ENCODE data around the gene ZNF101.
"Not testable (repeated sequence)": the region's sequence is repeated elsewhere in the genome, so short reads cannot be mapped to it uniquely, and the experiment has no call there.

The ZNF101 gene

GRCh38 chr19:19662344-19662743 is 6.3 kb upstream of the ZNF101 start:
- DNase-seq: no peak

GRCh38 chr19:19662871-19663255 is 5.8 kb upstream of the ZNF101 start:
- no peak for DNase-seq

DNA sequence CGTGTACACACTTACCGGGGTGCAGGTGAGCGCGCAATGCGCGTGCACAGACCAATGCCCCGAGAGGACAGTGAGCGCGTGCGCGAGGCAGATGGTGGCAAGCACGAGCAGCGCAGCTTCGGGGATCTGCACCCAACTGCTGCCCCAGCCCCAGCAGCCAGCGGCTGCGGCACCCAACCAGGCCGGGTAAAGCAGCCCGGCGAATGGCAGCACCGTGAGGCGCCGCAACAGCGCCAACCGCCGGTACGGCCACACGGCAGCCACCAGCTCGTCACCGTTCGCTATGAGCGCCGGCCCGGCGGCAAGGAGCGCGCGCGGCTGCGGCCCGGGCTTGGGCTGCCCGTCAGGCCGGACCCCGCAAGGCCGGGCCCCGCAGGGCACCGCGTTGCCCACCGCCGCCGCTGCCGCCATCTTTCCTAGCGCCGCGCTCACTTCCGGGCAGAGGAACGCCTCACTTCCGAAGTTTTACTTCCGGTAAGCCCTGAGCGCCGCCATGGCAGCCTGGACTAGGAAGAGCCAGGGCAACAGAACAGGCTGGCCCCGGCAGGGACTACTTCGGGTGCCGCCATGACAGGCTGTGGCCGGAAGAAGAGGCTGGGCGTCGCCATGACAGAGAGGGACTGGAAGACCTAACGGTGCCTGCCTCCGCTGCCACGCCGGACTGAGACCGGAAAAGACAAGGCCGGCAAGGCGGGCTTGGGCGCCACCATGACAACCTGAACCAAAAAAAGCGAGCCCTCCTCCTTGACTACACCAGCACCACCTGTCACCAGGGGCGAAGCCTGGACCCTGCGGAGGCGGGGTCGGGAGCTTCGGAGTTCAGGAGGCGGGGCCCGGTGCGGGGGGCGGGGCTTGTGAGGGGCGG is 5.2 kb upstream of the ZNF101 start, which contains the start of gene ATP13A1:
ATP13A1 (minus strand) TSS at position 421 of the 865 bp plus-strand sequence; CDS start at position 411, 10 bp downstream.
- DNase-seq: peak; percentile 96

- not testable (repeated sequence) for DNase-seq
These were observed 3.2 kb upstream of the ZNF101 start for GRCh38 chr19:19665420-19665948.

DNA sequence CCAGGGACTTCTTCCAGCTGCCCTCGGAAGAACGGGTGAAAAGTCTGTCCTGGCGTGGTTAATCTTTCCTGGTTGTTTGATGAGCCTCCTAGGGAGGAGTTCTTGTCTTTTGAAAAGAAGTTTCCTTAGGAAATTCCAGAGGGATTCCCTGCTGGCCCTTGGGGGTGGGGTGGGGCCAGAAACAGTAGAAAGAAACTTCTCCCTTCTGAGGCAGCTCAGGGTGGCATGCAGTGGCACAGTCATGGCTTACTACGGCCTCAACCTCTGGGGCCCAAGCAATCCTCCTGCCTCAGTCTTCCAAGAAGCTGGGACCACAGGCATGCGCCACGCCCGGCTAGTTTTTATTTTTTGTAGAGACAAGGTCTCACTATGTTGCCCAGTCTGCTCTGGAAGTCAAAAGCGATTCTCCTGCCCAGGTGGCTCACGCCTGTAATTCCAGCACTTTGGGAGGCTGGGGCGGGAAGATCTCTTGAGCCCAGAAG is 1.5 kb downstream of the ZNF101 start:
- no peak for DNase-seq

DNA sequence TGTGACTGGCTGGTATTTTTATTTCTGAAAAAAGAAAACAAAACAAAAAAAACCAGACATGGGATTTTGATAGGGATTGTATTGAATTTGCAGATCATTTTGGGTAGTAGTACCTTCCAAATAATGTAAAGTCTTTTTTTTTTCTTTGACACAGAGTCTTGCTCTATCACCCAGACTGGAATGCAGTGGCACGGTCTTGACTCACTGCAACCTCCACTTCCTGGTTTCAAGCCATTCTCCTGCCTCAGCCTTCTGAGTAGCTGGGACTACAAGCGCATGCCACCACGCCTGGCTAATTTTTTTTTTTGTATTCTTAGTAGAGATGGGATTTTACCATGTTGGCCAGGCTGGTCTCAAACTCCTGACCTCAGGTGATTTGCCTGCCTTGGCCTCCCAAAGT is 4.2 kb downstream of the ZNF101 start:
- DNase-seq: no peak

DNA sequence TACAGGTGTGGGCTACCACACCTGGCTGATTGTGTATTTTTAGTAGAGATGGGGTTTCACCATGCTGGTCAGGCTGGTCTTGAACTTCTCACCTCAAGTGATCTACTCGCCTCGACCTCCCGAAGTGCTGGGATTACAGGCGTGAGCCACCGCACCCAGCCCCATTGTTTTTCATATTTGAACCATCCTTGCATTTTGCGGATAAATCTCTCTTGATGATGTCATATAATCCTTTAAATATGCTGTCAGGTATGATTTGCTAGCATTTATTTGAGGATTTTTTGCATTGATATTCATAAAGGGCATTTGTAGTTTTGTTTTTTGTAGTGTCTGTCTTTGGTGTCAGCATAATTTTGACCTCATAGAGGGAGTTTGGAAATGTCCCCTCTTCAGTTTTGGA is 5.7 kb downstream of the ZNF101 start:
- DNase-seq: no peak

DNA sequence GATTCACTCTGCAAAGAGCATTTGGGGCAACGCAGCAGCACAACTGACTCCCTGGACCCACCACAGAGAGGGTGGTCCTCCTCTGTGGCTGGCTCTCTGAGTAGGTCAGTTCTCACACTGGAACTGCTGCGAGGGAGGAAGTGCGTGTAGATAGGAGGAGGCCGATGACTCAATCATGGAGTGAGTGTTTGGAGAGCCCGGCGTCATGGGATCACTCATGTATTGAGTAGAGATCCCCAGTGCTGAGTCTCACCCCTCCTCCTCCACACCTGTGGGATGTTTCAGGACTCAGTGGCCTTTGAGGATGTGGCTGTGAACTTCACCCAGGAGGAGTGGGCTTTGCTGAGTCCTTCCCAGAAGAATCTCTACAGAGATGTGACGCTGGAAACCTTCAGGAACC is 8.9 kb downstream of the ZNF101 start:
- DNase-seq: no peak

- no peak for DNase-seq
These were observed 10.8 kb downstream of the ZNF101 start for GRCh38 chr19:19679176-19680073.

DNA sequence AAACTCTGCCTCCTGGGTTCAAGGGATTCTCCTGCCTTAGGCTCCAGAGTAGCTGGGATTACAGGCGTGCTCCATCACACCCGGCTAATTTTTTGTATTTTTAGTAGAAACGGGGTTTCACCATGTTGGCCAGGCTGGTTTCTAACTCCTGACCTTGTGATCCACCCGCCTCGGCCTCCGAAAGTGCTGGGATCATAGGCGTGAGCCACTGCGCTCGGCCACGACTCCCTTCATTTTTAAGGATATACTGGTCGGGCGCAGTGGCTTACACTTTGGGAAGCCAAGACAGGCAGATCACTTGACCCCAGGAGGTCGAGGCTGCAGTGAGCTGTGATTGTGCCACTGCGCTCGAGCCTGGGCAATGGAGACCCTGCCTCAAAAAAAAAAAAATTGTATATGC is 17.5 kb downstream of the ZNF101 start:
- DNase-seq: not testable (repeated sequence)

DNA sequence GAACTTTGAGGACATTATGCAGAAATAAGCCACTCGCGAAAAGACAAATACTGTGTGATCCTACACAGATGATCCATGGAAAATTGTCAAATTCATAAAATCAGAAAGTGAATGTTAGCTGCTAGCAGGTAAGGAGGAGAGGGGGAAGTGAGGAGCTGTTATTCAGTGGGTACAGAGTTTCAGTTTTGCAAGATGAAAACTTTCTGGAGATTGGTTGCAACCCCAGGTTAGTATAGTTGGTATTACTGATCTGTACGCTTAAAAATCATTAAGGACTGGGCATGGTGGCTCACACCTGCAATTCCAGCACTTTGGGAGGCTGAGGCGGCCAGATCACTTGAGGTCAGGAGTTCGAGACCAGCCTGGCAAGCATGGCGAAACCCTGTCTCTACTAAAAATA is 17.9 kb downstream of the ZNF101 start:
- DNase-seq: no peak

GRCh38 chr19:19687090-19687489 is 18.5 kb downstream of the ZNF101 start:
- DNase-seq: no peak

DNA sequence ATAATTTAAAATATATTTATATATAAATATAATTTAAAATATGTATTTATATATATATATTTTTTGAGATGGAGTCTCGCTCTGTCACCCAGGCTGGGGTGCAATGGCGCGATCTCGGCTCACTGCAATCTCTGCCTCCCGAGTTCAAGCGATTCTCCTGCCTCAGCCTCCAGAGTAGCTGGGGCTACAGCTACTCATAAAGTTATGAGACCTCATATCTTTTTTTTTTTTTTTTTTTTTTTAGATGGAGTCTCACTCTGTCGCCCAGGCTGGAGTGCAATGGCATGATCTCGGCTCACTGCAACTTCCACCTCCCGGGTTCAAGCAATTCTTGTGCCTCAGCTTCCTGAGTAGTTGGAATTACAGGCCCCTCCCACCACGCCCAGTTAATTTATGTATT is 20.4 kb downstream of the ZNF101 start:
- DNase-seq: not testable (repeated sequence)

DNA sequence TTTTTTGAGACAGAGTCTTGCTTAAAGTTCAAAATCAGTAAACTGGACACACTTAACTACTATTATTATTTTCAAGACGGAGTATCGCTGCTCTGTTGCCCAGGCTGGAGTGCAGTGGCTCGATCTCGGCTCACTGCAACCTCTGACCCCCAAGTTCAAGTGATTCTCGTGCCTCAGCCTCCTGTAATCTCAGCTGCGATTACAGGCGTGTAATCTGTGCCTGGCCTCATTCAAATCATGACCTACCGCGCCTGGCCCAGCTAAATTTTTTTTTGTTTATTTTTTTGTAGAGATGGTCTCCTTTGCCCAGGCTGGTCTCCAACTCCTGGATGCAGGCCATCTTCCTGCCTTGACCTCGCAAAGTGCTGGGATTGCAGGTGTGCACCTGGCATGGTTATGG is 23.0 kb downstream of the ZNF101 start:
- no peak for DNase-seq

DNA sequence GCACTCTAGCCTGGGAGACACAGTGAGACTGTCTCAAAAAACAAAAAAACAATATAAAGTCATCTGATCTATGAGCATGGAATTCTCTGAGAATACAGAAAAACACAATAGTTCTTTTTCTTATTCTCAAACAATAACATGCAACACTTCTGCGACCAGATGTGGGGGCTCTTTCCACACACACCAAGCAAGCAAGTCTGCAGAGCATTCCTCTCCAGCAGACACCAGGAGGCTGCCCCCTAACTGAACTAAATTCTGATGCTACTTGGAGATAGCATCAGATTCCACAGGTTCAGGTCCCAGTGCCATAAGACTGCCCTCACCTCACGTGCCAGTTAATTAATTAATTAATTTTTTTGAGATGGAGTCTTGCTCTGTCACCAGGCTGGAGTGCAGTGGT is 27.7 kb downstream of the ZNF101 start:
- DNase-seq: no peak

- DNase-seq: no peak
These were observed 28.9 kb downstream of the ZNF101 start for GRCh38 chr19:19697589-19697988.

GRCh38 chr19:19700493-19700892 is 31.9 kb downstream of the ZNF101 start:
- DNase-seq: not testable (repeated sequence)

DNA sequence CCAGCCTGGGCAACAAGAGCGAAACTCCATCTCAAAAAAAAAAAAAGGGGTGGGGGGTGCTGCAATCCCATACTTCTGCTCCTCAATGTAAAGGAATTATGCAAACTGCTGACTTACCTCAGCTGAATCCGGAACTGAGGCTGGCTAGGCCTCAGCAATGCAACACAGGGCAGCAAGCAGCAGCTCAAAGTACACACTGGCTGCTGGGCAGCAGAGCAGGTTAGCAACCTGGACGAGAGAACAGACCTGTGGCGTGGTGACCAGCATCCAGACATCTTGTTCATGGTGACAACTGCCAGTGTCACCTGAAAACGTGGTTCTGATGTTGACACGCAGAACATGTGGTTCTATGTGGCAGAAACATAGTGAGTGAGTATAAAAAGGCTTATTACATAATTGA is 36.2 kb downstream of the ZNF101 start:
- no peak for DNase-seq

DNA sequence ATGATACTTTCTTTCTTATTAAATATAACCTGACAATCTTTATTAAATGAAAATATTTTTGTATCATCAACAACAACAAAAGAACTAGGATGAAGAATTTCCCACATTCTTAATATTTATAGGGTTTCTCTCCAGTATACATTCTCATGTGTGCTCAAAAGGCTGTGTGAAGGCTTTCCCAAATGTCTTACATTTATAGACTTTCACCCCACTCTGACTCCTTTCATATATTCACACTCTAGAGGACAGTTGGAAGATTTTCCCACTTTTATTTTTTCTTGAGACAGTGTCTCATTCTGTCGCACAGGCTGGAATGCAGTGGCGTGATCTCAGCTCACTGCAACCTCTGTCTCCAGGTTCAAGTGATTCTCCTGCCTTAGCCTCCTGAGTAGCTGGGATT is 41.9 kb downstream of the ZNF101 start:
- no peak for DNase-seq

GRCh38 chr19:19711306-19711933 is 42.8 kb downstream of the ZNF101 start:
- no peak for DNase-seq

GRCh38 chr19:19711934-19712828 is 43.5 kb downstream of the ZNF101 start:
- no peak for DNase-seq

GRCh38 chr19:19719798-19720197 is 51.2 kb downstream of the ZNF101 start:
- DNase-seq: no peak
